HL-60/S4 (cell line): ENCODE measurements around the gene ZNF345.

Experiments used
- in situ Hi-C: fragments of 300-500 bp; cut with MboI; formaldehyde crosslinking; loops from 2 replicates; pipeline ENCODE4 v1.14.3; 2022; ENCODE audit warnings: low sequenced_read_pairs

The ZNF345 gene

GRCh38 chr19:36850559-36851442, at the start of gene ZNF345:
TSS of gene ZNF345 (plus strand) at chr19:36850876. CDS start at chr19:36876831, 25,955 bp downstream.
- in situ Hi-C loops, result no loop called here

DNA sequence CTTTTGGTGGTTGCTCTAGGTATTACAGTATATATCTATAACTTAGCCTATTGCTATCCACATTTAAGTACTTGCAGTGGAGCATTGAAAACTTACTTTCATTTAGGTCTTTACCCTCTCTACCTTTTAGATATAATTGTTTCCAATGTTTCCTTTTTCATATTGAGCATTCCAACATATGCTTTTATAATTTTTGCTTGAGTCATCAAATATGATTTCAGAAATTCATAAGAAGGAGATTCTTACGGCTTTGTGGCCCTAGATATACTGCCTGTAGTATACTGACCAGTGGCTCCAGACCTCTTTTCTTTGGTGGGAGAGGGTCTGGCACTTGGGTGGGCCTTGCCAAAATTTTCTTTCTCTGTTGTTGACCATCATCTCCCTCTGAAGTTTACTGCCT, 45.3 kb upstream of the ZNF345 start:
- in situ Hi-C loops, result no loop called here

DNA sequence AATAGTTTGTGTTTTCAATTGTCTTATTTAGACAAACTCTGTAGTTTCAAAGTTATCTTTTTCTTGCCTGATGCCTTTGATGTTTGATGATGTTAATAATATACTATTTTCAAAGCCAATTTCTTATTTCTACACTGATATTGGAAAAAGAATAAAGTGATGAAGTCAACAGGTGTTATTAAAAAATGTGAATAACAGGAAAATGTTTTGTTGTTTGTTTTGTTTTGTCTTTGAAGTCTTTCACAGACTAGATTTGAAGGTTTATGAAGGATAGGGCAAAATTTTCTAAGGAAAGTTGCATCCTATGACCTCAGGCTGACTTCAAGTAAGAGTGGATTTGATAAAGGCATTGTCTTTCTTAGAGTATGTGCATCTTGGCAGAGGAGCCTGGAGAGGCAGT, 43.6 kb upstream of the ZNF345 start:
- in situ Hi-C loops, result no loop called here

- in situ Hi-C loops, result no loop called here
Observed at GRCh38 chr19:36819130-36819630, 31.5 kb upstream of the ZNF345 start.

- in situ Hi-C loops, result no loop called here
Observed at GRCh38 chr19:36821758-36822157, 28.9 kb upstream of the ZNF345 start.

DNA sequence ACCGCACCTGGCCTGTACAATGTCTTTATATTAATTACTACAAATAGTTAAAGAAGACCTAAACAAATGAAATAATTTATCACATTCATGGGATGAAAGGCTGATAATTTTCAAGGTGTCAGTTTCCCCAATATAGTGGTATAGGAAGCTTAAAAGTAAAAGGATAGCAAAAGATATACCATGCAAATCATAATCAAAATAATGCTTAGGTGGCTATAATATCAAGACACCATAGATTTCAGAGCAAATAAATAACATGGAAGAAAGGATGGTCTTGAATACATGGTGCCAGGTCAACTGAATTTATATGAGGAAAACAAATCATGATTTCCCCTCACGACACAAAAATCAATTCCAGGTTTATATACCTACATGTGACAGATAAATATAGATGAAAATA, 17.2 kb upstream of the ZNF345 start:
- in situ Hi-C loops, result no loop called here

DNA sequence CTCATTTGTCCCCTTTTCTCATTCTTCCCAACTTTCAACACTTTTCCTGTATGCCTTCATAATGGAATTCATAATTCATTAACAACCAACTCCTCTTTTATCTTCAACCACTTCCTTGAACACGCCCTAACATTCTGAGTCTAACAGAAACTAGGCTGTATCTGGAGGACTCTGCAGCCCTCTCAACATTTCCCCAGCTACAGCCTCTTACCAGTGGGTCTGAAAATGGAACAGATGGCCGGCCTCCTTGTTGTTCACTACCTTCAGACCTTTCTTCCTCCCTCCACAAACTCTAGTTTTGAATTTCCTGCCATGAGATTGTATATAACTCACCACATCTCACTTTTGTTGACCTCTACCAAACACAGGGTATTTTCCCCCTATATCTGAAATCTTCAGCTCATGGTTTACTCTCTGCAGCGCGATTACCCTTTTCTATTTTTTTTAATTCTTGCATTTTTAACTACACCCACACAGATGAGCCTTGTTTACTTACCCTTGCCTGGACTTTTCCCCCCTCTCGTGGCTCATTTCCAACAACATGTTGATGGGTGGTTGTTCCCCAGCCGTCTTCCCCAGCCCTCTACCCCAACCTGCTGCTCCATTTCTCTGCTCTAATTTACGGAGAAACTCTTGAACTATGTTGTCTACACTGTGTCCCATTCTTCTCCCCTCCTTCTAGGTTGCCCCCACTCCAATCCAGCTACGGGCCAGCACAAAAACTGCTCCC, 13.3 kb upstream of the ZNF345 start:
- in situ Hi-C loops, result no loop called here

DNA sequence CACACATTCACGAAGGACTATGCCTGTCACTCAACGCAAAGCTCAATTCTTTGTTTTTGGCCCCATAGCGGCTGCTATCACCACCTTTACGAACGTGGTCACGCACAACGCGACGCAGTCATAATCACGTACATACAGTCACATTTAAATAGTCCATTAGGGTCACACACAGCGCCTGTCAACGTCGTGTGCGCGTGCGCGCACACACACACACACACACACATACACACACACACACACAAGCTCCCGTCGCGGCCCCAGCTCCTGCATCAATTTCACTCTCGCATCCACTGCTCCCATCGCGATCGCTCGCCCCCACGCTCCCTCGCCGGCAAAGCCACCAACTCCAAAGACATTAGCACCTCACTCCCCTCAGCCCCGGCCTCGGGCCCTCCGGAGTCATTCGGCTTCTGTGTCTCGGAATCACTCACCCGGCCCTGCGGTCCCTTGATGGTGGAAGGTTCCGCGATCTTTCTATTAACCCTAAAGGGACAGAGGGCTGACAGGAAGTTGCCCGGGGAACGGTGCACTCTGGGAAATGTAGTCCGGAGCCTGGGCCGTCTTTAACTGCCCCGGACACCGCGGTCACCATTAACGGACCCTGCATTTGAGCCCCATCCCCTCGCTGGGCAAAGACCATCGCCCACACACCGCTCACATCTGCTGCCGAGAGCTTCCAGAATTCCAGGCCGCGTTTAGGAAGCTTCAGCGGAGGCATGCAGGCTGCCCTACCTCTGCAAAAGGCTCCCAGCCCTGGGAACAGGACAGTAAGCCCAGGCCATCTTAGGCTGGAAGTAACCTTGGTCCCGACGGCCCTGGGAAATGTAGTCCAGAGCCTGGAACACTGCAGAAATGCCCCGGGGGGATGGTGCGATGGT, 12.5 kb upstream of the ZNF345 start, which contains the start of gene ZNF790:
Gene ZNF790 (minus strand): TSS at position 482 of the 878 bp plus-strand sequence. CDS start 12,768 bp downstream, outside the sequence.
- in situ Hi-C loops, result no loop called here

DNA sequence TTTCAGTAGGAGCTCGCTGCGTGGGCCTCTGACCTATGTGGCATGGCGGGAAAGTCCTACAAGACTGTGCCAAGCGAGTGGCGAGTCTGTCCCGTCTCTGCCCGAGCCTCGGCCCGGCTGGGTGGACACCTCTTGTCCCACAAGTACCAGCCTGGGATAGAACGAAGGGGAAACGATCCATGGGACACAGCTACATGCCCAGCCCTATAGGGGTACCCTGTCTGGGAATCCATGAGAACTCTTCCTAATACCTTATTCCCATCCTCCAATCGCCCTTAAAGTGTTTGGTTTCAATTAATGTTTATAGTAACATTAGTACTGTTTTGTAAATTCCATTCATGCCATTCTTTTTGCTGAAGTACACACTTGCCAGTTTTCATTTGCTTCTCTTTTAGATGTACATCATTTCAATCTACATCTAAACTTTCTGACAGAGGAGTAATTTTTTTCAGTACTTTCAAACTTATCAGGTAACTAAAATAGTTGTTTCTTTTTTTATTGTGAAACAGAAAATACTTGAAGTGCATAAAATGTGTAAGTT, 11.8 kb upstream of the ZNF345 start:
- in situ Hi-C loops, result no loop called here

GRCh38 chr19:36847968-36848367, 2.7 kb upstream of the ZNF345 start:
- in situ Hi-C loops, result no loop called here

DNA sequence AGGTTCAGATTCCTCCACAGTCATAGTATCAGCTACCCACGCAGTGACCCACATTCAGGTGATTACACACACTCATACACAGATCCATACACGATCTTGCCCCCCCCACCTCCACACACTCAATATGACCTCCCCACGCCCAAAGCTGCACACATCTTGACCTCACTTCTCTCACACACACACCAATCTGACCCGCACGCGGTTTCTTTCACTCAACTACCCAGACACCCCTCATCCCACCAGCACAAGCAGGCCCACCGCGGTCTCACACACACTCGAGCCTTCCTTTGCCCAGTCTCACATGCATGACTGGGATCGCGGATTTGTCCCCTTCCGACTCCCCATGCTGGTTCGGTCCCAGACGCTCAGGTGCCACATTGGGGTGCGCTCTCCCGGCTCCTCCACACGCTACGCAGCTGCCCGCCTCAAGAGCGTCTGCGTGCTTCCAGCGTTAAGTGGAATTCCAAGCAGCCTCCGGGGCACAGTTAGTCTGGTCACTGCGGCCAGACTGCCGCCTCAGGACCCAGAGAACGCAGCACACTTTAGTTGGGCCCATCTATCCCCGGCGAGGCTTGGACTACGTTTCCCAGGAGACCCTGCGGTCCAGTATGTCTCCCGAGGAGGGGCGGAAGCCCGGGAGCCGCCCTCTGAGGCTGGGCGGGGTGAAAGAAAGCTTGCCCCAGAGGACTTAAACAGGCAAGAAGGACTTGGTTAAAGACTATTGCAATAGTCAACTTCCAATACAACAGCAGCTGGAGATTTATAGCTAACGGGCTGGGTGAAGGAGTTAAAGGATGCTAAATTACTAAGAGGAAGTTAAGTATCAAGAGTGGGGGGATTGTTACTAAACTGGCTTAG, 746 bp upstream of the ZNF345 start:
- in situ Hi-C loops, result no loop called here

GRCh38 chr19:36851898-36852297, 1.2 kb downstream of the ZNF345 start:
- in situ Hi-C loops, result no loop called here

DNA sequence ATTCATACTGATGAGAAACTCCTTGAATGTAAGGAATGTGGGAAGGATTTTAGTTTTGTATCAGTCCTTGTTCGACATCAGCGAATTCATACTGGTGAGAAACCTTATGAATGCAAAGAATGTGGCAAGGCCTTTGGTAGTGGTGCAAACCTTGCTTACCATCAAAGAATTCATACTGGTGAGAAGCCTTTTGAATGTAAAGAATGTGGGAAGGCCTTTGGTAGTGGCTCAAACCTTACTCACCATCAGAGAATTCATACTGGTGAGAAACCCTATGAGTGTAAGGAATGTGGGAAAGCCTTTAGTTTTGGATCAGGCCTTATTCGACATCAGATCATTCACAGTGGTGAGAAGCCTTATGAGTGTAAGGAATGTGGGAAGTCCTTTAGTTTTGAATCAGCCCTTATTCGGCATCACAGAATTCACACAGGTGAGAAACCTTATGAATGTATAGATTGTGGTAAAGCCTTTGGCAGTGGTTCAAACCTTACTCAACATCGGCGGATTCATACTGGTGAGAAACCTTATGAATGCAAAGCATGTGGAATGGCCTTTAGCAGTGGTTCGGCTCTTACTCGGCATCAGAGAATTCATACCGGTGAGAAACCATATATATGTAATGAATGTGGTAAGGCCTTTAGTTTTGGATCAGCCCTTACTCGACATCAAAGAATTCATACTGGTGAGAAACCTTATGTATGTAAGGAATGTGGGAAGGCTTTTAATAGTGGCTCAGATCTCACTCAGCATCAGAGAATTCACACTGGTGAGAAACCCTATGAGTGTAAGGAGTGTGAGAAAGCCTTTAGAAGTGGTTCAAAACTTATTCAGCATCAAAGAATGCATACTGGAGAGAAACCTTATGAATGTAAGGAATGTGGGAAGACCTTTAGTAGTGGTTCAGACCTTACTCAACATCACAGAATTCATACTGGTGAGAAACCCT, 26.6 kb downstream of the ZNF345 start:
- in situ Hi-C loops, result no loop called here

- in situ Hi-C loops, result no loop called here
Observed at GRCh38 chr19:36891768-36892357, 41.2 kb downstream of the ZNF345 start.

DNA sequence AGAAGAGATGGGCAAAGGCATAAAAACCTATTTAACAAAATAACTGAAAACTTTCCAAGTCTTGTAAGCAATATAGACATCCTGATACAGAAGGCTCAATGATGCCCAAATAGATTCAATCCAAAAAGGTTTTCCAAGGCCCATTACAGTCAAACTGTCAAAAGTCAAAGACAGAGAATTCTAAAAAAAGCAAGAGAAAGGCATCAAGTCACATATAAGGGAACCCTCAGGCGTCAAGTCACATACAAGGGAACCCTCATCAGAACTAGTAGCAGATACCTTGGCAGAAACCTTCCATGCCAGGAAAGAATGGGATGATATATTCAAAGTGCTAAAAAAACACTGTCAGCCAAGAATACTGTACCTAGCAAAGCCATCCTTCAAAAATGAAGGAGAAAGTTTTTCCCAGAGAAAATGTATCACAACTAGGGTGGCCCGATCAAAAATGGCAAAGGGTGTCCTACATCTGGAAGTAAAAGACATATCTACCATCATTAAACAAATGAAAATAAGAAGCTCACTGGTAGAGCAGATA, 44.2 kb downstream of the ZNF345 start:
- in situ Hi-C loops, result no loop called here

- in situ Hi-C loops, result no loop called here
Observed at GRCh38 chr19:36898422-36898821, 47.7 kb downstream of the ZNF345 start.

DNA sequence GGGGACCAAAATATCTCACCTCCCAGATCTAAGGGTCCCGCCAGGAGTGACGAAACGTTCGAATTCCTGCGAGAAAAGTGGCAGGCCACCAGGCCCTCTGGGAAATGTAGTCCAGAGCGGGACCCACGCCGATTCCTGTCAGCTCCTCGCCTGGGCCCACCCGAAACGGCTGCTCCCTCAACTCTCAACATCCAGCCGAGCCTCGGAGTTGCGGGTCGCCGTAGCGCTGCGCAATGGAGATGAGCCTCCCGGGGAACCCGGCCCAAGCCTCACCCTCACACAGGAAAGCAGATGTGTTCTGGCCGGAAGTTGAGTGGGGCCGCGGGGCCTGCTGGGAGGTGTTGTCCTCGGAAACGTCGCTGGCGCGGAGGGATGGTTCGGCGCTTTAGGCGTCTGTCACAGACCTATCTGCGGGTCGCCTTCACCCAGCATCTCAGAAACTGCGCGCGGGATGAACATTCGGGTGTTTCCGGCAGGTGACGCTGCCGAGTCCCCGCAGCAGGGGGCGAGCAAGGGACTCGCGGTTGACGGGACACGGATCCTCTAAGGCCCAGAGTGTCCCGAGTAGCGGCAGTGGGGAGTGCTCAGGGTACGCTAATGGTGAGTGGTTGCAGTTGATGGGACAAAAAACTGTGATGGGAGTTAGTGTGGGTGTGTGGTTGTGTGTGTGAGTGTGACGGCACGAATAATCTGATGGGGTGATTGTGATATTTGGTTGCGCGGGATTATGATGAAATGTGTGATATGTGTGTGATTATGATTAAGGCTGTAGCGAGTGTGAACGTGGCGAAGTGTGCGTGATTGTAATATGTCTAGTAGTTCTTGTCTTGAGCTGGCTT, 65.5 kb downstream of the ZNF345 start, which contains the start of the genes ZNF568 and ZNF829:
Gene ZNF568 (plus strand): TSS at position 341 of the 839 bp plus-strand sequence. CDS start 6,439 bp downstream, outside the sequence.
Gene ZNF829 (minus strand): TSS at position 300 of the 839 bp plus-strand sequence. CDS start 1,124 bp downstream, outside the sequence.
- in situ Hi-C loops, result no loop called here
